GM12878 (cell line): ENCODE data around the gene PATJ. TPM values are rescaled to one million over a fixed set of nuclear protein-coding genes. Genes with fewer than 3 reads are reported as not detected.

ENCODE experiments used
- ATAC-seq: fragments of 200-7000 bp; cut with Tn5 transposase; 3 replicates; pipeline ENCODE4 v1.9.1; 2020; ENCODE audit warnings: mild to moderate bottlenecking, moderate library complexity
- BruUV-seq: library from RNA; stranded (reverse); fragments of 400-500 nt; replicated peaks from 2 replicates; lab custom pipeline; 2021; lab: Mats Ljungman, UMichigan
- CTCF ChIA-PET: fragments of 300-600 bp; sonication (Branson Sonifier 250); formaldehyde crosslinking; extraction: SDS; loops from one replicate; lab custom pipeline; 2021; ENCODE audit warnings: inconsistent platforms; lab: Yijun Ruan, JAX
- POLR2A ChIA-PET: fragments of 350-600 bp; formaldehyde crosslinking; extraction: SDS; loops from one replicate; lab custom pipeline; 2021; ENCODE audit warnings: inconsistent platforms; lab: Charles Lee
- RAD21 ChIA-PET: fragments of 300-600 bp; sonication (Branson Sonifier 250); formaldehyde crosslinking; loops from one replicate; lab custom pipeline; 2023; ENCODE audit warnings: antibody characterized with exemption; ENCODE audit not compliant: unreplicated experiment; lab: Charles Lee
- SMC1A ChIA-PET: fragments of 300-600 bp; sonication (Branson Sonifier 250); formaldehyde crosslinking; loops from one replicate; lab custom pipeline; 2023; ENCODE audit not compliant: unreplicated experiment, uncharacterized antibody; lab: Charles Lee
- DNase-seq: peaks from one replicate; pipeline ENCODE4 v3.0.0-alpha.2; 2011; ENCODE audit warnings: low read depth, low spot score
- FAIRE-seq: peaks from 3 replicates; lab custom pipeline; 2011; peaks lifted over from hg19 to GRCh38; lab: Jason Lieb, UNC
- H2AFZ ChIP-seq: 2 replicates; pipeline ENCODE4 v1.6.0; 2011; ENCODE audit warnings: low read depth, low read length, control low read depth; ENCODE audit not compliant: control insufficient read depth
- H3K27ac ChIP-seq: 2 replicates; pipeline ENCODE4 v1.5.1; 2011; ENCODE audit warnings: control low read depth; ENCODE audit not compliant: control insufficient read depth, insufficient read depth
- H3K27me3 ChIP-seq, 2 experiments: replicated peaks in 1 of 2; 2 replicates each; pipeline versions ENCODE4 v1.6.0 to v1.6.1; 2011; ENCODE audit warnings: low read length in 1 of 2; ENCODE audit not compliant: control insufficient read depth in 2 of 2, insufficient read depth in 2 of 2
- H3K36me3 ChIP-seq, 2 experiments: 2 replicates each; pipeline ENCODE4 v1.5.1; 2011; ENCODE audit warnings: low read length in 1 of 2; ENCODE audit not compliant: control insufficient read depth in 2 of 2, insufficient read depth in 2 of 2
- H3K4me1 ChIP-seq: 2 replicates; pipeline ENCODE4 v1.6.1; 2011; ENCODE audit warnings: mild to moderate bottlenecking, low read length, moderate library complexity, mixed read lengths; ENCODE audit not compliant: control insufficient read depth, insufficient read depth
- H3K4me2 ChIP-seq: 2 replicates; pipeline ENCODE4 v1.6.0; 2011; ENCODE audit warnings: control low read depth; ENCODE audit not compliant: control insufficient read depth, insufficient read depth
- H3K4me3 ChIP-seq: fragments of 200-600 bp; sonication (generic); 2 replicates; pipeline ENCODE4 v1.5.1; 2016
- H3K79me2 ChIP-seq: 2 replicates; pipeline ENCODE4 v1.6.0; 2011; ENCODE audit warnings: low read length; ENCODE audit not compliant: control insufficient read depth, insufficient read depth
- H3K9ac ChIP-seq: 2 replicates; pipeline ENCODE4 v1.8.0; 2011; ENCODE audit warnings: low read length, control low read depth, mixed read lengths; ENCODE audit not compliant: control insufficient read depth, insufficient read depth
- H3K9me3 ChIP-seq: replicated peaks from 3 replicates; pipeline ENCODE4 v1.5.1; 2011; ENCODE audit warnings: mild to moderate bottlenecking, low read length; ENCODE audit not compliant: control insufficient read depth, insufficient read depth
- H4K20me1 ChIP-seq: 2 replicates; pipeline ENCODE4 v1.6.0; 2011; ENCODE audit not compliant: control insufficient read depth, insufficient read depth
- CBX5 ChIP-seq: sonication (generic); IDR thresholded peaks from 2 replicates; pipeline ENCODE4 v1.6.1; 2016; ENCODE audit warnings: low read depth, moderate library complexity, mild to moderate bottlenecking, inconsistent platforms
- NBN ChIP-seq: fragments of 450-650 bp; IDR thresholded peaks from 2 replicates; pipeline ENCODE4 v1.6.1; 2016
- POU2F2 ChIP-seq: IDR thresholded peaks from 3 replicates; pipeline ENCODE4 v1.6.1; 2011; ENCODE audit warnings: low read depth, mild to moderate bottlenecking, low read length, borderline replicate concordance
- RAD21 ChIP-seq: IDR thresholded peaks from 2 replicates; pipeline ENCODE4 v1.6.1; 2011; ENCODE audit warnings: mild to moderate bottlenecking, low read depth, low read length, moderate library complexity; ENCODE audit not compliant: insufficient read depth
- RELA ChIP-seq: fragments of 450-650 bp; IDR thresholded peaks from 2 replicates; pipeline ENCODE4 v1.8.0; 2014; ENCODE audit warnings: borderline replicate concordance; ENCODE audit not compliant: partially characterized antibody
- SIN3A ChIP-seq: IDR thresholded peaks from 2 replicates; pipeline ENCODE4 v1.6.1; 2012; ENCODE audit warnings: low read depth, low read length, improper control_type of control experiment
- SMC3 ChIP-seq: IDR thresholded peaks from 2 replicates; pipeline ENCODE4 v1.6.1; 2011; ENCODE audit warnings: low read length, improper control_type of control experiment, borderline replicate concordance
- SREBF1 ChIP-seq: IDR thresholded peaks from 2 replicates; pipeline ENCODE4 v1.6.1; 2012; ENCODE audit warnings: mild to moderate bottlenecking, low read length
- STAT3 ChIP-seq: IDR thresholded peaks from 2 replicates; pipeline ENCODE4 v1.6.1; 2011; ENCODE audit warnings: low read depth, low read length, improper control_type of control experiment
- SUPT20H ChIP-seq: IDR thresholded peaks from 2 replicates; pipeline ENCODE4 v1.6.1; 2011; ENCODE audit warnings: low read depth, mild to moderate bottlenecking, low read length, moderate library complexity, borderline replicate concordance; ENCODE audit not compliant: control insufficient read depth
- TAF1 ChIP-seq: IDR thresholded peaks from 2 replicates; pipeline ENCODE4 v1.6.1; 2011; ENCODE audit warnings: mild to moderate bottlenecking, low read depth, low read length, borderline replicate concordance
- WGBS: methylation state at CpG from one replicate; pipeline ENCODE4 v1.1.6; 2016; ENCODE audit warnings: low lambda C conversion rate; ENCODE audit not compliant: insufficient replicate concordance, insufficient coverage; ENCODE audit errors: missing lambda C conversion rate; 5-methylcytosine and 5-hydroxymethylcytosine counted together
- in situ Hi-C: fragments of 300-500 bp; cut with MboI; formaldehyde crosslinking; loops from 9 replicates; pipeline ENCODE4 v1.14.3; 2018; ENCODE audit warnings: mixed read lengths
- intact Hi-C: fragments of 100-400 bp; cut with micrococcal nuclease; formaldehyde crosslinking; loops from one replicate; pipeline ENCODE4 v1.14.2; 2022; ENCODE audit not compliant: unreplicated experiment
- polyA plus RNA-seq, 11 experiments: library from polyadenylated mRNA; depleted of rRNA in 4 of 11; unstranded in 6 of 11; stranded (reverse) in 5 of 11; fragments of >200 nt; fragmentation: Nextera tagmentation in 4 of 11; fragmentation: Illumina TruSeq in 1 of 11; extraction: Ambion mirVana in 4 of 11; extraction: Trizol in 1 of 11; gene quantifications; 1 replicate in 1 of 11; 2 replicates in 10 of 11; pipeline versions ENCODE4 v1.2.1 to v1.2.3, GENCODE V29; 2011 to 2016; ENCODE audit warnings: inconsistent platforms in 2 of 11, missing spikeins in 2 of 11, low read depth in 1 of 11
- total RNA-seq, 4 experiments: library from RNA; depleted of rRNA in 3 of 4; stranded (reverse); fragments of >200 nt in 3 of 4; fragmentation: Illumina TruSeq in 1 of 4; extraction: Trizol in 1 of 4; gene quantifications; 2 replicates each; pipeline versions ENCODE4 v1.2.1 to v1.2.3, GENCODE V29; 2013 to 2021
- TF ChIP-seq, protein P1 (sequence below): IDR thresholded peaks from 2 replicates; pipeline ENCODE4 v1.6.1; 2012; ENCODE audit warnings: low read length, inconsistent platforms
- TF ChIP-seq, protein P2 (sequence below): fragments of 450-650 bp; IDR thresholded peaks from 2 replicates; pipeline ENCODE4 v1.6.1; 2017; ENCODE audit warnings: mild to moderate bottlenecking
- TF ChIP-seq, protein P3 (sequence below): fragments of 450-650 bp; IDR thresholded peaks from 2 replicates; pipeline ENCODE4 v1.6.1; 2018; ENCODE audit warnings: borderline replicate concordance, mild to moderate bottlenecking; ENCODE audit not compliant: partially characterized antibody
- TF ChIP-seq, protein P4 (sequence below), 3 experiments: IDR thresholded peaks in 2 of 3; conservative IDR thresholded peaks in 1 of 3; 2 replicates each; pipeline ENCODE4 v1.5.1; 2011; ENCODE audit warnings: low read depth in 3 of 3, low read length in 3 of 3, mild to moderate bottlenecking in 3 of 3, control low read depth in 2 of 3, moderate library complexity in 2 of 3, inconsistent platforms in 1 of 3, mixed read lengths in 1 of 3; ENCODE audit not compliant: control insufficient read depth in 2 of 3, insufficient read depth in 1 of 3; ENCODE audit errors: extremely low read depth in 1 of 3

The PATJ gene
- total and polyA plus RNA-seq, 10 of the 15 experiments (the other 5 are each of a cell fraction or from before 2014, with no cell fraction given) = 2.8 to 13.9 (median 6.9) TPM

DNA sequence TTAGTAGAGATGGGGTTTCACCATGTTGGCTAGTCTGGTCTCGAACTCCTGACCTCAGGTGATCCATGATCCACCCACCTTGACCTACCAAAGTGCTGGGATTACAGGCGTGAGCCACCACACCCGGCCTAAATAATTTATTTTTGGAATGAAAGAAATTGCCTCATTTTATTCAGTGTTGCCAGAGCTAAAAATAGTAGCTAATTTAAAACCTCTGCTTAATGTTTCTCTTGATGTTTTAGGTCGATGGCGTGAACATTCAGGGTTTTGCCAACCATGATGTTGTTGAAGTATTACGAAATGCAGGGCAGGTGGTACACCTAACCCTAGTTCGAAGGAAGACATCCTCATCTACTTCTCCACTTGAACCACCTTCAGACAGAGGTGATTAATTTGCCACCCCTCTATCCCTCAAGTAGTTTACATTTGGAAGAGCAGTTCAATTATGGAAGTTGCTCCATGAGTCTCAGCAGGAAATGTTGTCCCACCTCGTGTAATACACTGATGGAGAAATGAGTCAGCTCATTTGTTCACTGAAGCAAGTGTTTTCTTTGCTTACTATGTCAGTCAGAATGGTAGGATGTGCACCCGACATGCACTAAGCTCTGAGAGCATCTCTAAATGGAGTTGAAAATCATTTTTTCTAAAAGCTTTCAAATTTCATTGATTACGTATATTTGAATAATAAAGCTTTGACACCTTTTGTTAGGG is 54.9 kb downstream of the PATJ start:
- no peak for ATAC-seq

More for the DNA sequence above, 54.9 kb downstream of the PATJ start:
- Histone ChIP-seq H3K4me1 (no peaks in the 10 kb centered on the region), H3K9me3 (no peaks in the 10 kb centered on the region), H3K27ac (no peak overlapping the region), H3K4me3 (no peak overlapping the region), H3K36me3 (peaks cover 0 to 2% of the 10 kb centered on the region in 2 experiments; a peak in 1 of 4 replicates), H2AFZ (no peak overlapping the region), H3K9ac (no peak overlapping the region)
- in situ Hi-C loops = no loop called here
- TF ChIP-seq, protein P1, sequence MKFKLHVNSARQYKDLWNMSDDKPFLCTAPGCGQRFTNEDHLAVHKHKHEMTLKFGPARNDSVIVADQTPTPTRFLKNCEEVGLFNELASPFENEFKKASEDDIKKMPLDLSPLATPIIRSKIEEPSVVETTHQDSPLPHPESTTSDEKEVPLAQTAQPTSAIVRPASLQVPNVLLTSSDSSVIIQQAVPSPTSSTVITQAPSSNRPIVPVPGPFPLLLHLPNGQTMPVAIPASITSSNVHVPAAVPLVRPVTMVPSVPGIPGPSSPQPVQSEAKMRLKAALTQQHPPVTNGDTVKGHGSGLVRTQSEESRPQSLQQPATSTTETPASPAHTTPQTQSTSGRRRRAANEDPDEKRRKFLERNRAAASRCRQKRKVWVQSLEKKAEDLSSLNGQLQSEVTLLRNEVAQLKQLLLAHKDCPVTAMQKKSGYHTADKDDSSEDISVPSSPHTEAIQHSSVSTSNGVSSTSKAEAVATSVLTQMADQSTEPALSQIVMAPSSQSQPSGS = no peak
- TF ChIP-seq, protein P2, sequence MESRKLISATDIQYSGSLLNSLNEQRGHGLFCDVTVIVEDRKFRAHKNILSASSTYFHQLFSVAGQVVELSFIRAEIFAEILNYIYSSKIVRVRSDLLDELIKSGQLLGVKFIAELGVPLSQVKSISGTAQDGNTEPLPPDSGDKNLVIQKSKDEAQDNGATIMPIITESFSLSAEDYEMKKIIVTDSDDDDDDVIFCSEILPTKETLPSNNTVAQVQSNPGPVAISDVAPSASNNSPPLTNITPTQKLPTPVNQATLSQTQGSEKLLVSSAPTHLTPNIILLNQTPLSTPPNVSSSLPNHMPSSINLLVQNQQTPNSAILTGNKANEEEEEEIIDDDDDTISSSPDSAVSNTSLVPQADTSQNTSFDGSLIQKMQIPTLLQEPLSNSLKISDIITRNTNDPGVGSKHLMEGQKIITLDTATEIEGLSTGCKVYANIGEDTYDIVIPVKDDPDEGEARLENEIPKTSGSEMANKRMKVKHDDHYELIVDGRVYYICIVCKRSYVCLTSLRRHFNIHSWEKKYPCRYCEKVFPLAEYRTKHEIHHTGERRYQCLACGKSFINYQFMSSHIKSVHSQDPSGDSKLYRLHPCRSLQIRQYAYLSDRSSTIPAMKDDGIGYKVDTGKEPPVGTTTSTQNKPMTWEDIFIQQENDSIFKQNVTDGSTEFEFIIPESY = no peak
- TF ChIP-seq RAD21 (no peak), SMC3 (no peak), NBN (no peak), SUPT20H (no peak), CBX5 (no peak), TAF1 (no peak), SREBF1 (no peak), RELA (no peak), POU2F2 (no peak), STAT3 (no peak), SIN3A (no peak)
- TF ChIP-seq, protein P3, sequence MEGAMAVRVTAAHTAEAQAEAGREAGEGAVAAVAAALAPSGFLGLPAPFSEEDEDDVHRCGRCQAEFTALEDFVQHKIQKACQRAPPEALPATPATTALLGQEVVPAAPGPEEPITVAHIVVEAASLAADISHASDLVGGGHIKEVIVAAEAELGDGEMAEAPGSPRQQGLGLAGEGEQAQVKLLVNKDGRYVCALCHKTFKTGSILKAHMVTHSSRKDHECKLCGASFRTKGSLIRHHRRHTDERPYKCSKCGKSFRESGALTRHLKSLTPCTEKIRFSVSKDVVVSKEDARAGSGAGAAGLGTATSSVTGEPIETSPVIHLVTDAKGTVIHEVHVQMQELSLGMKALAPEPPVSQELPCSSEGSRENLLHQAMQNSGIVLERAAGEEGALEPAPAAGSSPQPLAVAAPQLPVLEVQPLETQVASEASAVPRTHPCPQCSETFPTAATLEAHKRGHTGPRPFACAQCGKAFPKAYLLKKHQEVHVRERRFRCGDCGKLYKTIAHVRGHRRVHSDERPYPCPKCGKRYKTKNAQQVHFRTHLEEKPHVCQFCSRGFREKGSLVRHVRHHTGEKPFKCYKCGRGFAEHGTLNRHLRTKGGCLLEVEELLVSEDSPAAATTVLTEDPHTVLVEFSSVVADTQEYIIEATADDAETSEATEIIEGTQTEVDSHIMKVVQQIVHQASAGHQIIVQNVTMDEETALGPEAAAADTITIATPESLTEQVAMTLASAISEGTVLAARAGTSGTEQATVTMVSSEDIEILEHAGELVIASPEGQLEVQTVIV = no peak
- TF ChIP-seq, protein P4, sequence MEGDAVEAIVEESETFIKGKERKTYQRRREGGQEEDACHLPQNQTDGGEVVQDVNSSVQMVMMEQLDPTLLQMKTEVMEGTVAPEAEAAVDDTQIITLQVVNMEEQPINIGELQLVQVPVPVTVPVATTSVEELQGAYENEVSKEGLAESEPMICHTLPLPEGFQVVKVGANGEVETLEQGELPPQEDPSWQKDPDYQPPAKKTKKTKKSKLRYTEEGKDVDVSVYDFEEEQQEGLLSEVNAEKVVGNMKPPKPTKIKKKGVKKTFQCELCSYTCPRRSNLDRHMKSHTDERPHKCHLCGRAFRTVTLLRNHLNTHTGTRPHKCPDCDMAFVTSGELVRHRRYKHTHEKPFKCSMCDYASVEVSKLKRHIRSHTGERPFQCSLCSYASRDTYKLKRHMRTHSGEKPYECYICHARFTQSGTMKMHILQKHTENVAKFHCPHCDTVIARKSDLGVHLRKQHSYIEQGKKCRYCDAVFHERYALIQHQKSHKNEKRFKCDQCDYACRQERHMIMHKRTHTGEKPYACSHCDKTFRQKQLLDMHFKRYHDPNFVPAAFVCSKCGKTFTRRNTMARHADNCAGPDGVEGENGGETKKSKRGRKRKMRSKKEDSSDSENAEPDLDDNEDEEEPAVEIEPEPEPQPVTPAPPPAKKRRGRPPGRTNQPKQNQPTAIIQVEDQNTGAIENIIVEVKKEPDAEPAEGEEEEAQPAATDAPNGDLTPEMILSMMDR (IDR thresholded peaks at IDR 0.05 in 2 of 3, conservative IDR thresholded peaks at IDR 0.05 in 1 of 3; ENCODE audit: control insufficient read depth in 2 of 3, extremely low read depth in 1 of 3, insufficient read depth in 1 of 3, low read depth in 3 of 3, low read length in 3 of 3) = no peak
- TF ChIP-seq, all 136 proteins: peak for 0
- POLR2A ChIA-PET = no interaction called here
- CTCF ChIA-PET = interaction anchor here (0.6 to 0.7 kb wide), 2 partner anchors 10 to 50 kb away, joined by 4 to 5 read pairs; no protein-coding TSS in a partner anchor
- H3K27me3 ChIP-seq = no peaks in the 10 kb centered on the region
- DNase-seq (no peak), FAIRE-seq (no peak)
- SMC1A ChIA-PET = interaction anchor here (0.6 to 0.8 kb wide), 2 partner anchors 10 to 29 kb away, joined by 3 read pairs; no protein-coding TSS in a partner anchor
- H3K79me2 ChIP-seq = no peaks in the 10 kb centered on the region
- no peak overlapping the region for H3K4me2 ChIP-seq
- 67% methylated on average over 10 of the region's 10 CpGs for WGBS
- intact Hi-C loops = no loop called here
- no TSS peak for BruUV-seq
- no peaks in the 10 kb centered on the region for H4K20me1 ChIP-seq
- RAD21 ChIA-PET = no interaction called here
